Fibroblast of skin of scalp (primary cell): ENCODE results near the gene SOX3. TPM values are rescaled to one million over a fixed set of nuclear protein-coding genes. Genes with fewer than 3 reads are reported as not detected.

Experiments
- DNase-seq: peaks from one replicate; pipeline ENCODE4 v3.0.0-alpha.2; 2013
- polyA plus RNA-seq, 2 experiments: library from polyadenylated mRNA; unstranded; fragments of 120-200 nt; gene quantifications; one replicate each; pipeline ENCODE4 v1.2.1, GENCODE V29; 2013; ENCODE audit not compliant: insufficient read length in 2 of 2

Gene SOX3
- polyA plus RNA-seq (2013, experiment 1 of 2; ENCODE audit: insufficient read length) = not detected
- polyA plus RNA-seq (2013, experiment 2 of 2; ENCODE audit: insufficient read length) = not detected

- no peak for DNase-seq
These were observed at the start of gene SOX3 for GRCh38 chrX:140504371-140505324. Gene SOX3, minus strand, starts transcription at chrX:140505069. Its CDS starts 9 bp downstream, at chrX:140505060.

DNA sequence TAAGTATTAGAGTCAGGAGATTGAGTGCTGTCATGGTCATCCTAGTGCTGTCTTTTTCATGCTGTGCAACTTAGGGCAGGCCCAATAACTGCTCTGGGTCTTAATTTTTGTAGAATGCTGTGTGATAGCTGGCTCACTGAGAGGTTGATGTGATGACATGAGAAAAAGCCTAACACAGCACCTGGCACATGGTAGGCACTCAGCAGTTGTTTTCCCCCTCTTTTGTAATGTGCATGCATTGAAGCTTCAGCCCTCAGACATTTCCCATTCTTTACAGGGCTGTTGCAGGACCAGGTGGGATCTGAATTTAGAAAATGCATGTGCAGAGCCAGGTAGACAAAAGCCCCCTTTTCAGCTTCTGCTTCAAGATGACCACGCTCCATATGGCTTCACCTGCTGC lies 44.1 kb upstream of the SOX3 start:
- DNase-seq = no peak

- peak; percentile 82 for DNase-seq
These were observed 21.3 kb upstream of the SOX3 start for GRCh38 chrX:140526171-140526570.

- DNase-seq = peak; percentile 74
These were observed 20.6 kb upstream of the SOX3 start for GRCh38 chrX:140525448-140525847.

GRCh38 chrX:140524556-140524955 lies 19.7 kb upstream of the SOX3 start:
- DNase-seq = peak; percentile 89

- DNase-seq = no peak
These were observed 16.5 kb upstream of the SOX3 start for GRCh38 chrX:140521393-140521792.

DNA sequence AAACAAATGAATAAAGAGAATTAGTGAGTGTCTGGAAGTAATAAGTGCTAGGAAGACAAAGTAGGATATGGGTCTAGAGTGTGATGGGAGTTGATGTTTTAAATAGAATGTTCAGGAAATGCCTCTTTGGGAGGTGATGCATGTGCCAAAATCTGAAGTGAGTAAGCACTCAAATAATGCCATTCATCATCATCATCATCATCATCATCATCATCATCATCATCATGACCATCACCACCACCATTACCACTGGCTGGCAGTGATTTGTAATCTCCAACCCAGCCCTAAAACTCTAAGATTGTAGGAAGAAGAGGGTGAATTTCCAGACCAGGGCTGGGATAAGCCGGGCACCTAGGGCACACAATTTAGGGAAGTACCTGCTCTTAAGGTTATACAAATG lies 9.7 kb upstream of the SOX3 start:
- DNase-seq = no peak

DNA sequence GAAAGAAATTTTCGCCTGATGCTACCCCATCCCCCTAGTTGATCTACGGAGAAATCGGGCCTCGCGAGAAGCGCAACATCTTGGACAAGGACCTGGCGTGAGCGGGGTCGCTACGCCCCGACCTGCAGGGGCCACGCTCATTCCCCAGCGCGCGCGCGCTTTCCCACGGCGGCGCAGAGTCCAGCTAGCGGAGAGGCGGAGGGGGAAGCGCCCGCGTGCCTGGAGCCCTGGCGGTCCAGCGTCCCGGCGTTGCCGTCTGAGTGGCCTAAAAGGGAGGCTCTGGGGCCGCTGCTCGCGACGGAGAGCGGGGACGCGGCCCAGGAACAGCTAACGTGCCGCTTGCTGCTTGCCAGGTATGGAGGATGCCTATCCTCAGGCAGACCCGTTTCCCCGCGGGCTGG lies 6.0 kb upstream of the SOX3 start:
- no peak for DNase-seq

GRCh38 chrX:140510306-140510676 lies 5.4 kb upstream of the SOX3 start:
- DNase-seq = no peak

GRCh38 chrX:140509468-140510305 lies 4.8 kb upstream of the SOX3 start:
- DNase-seq = no peak

GRCh38 chrX:140508958-140509357 lies 4.1 kb upstream of the SOX3 start:
- DNase-seq = no peak

DNA sequence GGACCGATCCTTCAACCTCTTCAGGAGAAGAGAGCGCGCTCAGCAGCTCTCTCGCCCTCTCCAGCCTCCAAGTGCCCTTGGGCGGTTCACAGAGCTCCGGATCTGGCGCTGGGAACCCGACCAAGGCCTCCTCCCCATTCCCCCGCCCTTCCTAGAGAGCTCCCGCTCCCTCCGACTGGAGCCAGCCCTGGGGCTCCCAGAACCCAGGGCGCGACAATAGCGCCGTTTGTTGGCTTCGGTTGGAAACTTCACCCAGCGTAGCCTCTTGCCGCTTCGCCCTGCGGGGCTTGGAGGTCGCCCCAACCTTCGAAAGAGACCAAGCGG lies 3.1 kb upstream of the SOX3 start:
- no peak for DNase-seq

DNA sequence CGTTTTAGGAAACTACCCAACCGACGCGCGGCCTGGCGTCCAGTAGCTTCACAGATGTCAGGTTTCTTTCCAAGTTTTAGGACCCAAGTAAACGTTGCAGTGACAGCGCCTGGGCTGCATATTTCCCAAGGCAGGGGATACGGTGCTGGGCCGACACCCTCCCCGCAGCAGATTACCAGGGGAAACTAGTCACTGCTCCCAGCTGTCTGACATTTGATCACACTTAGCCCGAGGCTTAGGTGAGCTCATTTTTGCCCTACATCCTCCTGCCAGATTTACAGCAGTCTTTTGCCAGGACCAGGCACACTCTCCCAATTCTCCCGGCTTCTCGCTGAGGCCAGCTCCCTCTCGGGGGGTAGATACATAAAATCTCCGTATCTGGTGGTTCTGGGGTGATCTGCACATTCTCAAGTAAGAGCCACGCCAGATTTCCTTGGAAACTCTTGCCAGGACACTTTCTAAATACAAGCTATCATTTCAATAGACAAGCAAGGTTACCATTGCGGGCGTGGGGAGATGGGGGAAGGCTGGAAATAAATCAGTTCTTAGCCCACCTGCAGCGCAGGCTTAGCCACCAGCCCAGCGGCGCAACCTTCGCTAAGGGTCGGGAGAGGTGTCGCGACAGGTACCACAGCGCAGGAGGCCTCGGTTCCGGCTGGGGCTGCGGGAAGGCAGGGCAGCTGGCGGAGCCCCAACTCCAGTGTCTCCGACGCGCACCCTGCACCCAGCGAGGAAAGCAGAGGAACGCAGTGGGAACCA lies 2.5 kb upstream of the SOX3 start:
- DNase-seq = no peak

DNA sequence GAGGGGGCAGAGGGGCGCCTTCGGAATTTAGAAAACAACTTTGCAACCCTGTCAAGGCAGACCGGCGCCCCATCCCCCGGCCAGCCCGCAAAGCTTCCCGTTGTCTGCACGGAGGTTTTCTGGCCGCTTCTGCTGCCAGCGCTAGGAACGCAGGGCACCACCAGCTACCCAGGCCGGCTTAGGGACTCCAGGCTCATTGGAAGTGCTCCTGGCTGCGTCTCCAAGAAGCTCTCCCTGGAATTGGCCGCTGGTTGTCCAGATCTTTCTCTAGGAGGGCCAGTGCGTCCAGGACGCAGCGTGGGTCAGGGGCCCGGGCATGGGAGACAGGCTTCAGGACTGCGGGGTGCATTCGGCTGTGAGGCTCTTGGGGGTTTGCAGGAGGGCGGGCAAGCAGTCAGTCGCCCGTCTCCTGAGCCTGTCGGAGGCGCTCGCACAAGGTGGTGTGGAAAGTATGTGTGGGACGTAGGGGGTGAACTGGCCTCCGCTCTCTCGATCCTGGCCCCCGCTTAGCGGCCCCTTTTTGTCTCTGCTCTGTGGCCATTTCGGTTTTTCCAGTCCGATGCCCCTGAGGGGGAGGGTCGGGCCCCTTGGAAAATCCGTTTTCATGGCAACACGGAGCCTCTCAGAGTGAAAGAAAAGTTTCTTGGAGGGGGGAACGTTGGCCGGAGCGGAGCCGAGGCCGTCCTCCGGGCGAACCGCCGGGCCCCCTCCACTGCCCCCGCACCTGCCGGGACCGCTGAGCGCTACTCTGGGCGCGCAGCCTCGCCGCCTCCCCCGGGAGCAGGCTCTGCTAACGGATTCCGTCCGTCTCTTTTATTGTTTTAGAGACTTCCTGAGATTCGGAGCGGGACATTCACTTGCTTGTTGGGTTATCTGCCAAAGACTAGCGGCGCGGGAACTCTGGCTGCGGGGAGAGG lies 810 bp upstream of the SOX3 start:
- DNase-seq = no peak

DNA sequence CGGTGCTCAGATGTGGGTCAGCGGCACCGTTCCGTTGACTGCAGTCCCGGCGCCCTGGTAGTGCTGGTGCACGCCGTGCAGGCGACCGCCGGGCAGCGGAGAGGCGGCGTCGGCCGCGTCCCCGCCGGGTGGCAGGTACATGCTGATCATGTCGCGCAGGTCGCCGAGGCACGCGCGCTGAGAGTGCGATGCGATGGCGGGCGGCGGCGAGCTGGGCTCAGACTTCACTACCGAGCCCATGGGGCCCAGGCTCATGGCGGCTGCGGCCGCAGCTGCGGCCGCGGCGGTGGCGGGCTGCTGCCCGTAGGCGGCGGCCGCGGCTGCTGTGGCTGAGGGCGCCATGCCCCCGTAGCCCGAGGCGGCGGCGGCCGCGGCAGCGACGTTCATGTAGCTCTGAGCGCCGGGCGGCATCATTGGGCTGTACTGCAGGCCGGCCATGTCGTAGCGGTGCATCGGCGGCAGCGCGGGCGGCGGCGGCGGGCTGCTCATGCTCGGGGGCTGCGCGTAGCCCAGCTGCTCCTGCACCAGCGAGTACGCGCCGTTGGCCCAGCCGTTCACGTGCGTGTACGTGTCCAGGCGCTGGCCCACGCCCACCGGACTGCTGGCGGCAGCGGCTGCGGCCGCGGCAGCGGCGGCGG lies 1.0 kb downstream of the SOX3 start:
- DNase-seq = peak; percentile 25

DNA sequence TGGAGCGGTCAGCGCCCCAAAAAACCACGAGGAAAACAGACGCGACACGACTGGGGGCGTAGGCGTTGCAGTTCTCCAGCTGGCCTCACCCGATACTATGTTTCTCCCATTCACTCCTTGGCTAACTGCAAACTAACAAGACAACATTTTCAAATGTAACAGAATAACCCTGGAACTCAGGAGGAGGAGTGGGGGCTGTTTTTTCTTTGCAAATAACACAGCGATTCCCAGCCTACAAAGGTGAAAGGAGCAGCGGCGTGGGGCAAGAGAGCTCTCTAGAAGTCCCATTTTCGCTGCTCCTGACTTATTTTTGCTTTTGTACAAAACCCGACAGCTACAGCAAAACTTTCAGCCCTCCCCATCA lies 1.6 kb downstream of the SOX3 start:
- no peak for DNase-seq

GRCh38 chrX:140502491-140503237 lies 2.2 kb downstream of the SOX3 start:
- no peak for DNase-seq

- no peak for DNase-seq
These were observed 2.9 kb downstream of the SOX3 start for GRCh38 chrX:140501940-140502468.

- no peak for DNase-seq
These were observed 3.5 kb downstream of the SOX3 start for GRCh38 chrX:140501321-140501720.

DNA sequence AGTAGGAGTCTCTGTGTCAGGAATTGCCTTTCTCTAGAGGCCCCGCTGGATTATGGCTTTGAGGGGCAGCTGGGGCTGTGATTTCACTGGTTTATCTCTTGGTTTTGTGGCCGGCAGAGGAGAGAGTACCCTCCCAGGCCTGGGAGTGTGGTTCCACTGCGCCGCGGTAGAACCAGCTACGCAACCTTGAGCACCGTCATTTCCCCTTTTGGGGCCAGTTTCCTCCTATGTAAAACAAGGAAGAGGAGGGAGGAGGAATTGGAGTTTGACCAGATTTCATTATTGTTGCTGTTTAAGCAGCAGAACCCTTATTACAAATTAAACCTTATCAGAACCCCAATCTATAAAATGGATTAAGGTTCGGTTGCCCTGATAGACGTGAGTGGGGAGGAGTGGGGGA lies 4.4 kb downstream of the SOX3 start:
- DNase-seq = no peak
